CD14-positive monocyte (primary cell): ENCODE data around the gene CHRDL2. TPM values are rescaled to one million over a fixed set of nuclear protein-coding genes. Genes with fewer than 3 reads are reported as not detected.
A peak's percentile ranks its signal among the peaks of the same experiment; 100 is the strongest.

Experiments used
- DNase-seq, 3 donors: peaks; one replicate each; pipeline ENCODE4 v3.0.0-alpha.2; 2011 to 2022
- H2AFZ ChIP-seq: 2 replicates; pipeline ENCODE4 v1.6.0; 2012; ENCODE audit warnings: mild to moderate bottlenecking, low read depth, low read length, inconsistent platforms; ENCODE audit not compliant: insufficient read depth, poor library complexity, severe bottlenecking
- H3K27ac ChIP-seq, 2 donors: 1 replicate in 1 of 2; 2 replicates in 1 of 2; pipeline ENCODE4 v1.5.1; 2012 to 2013; ENCODE audit warnings: low read length in 2 of 2, control low read depth in 1 of 2, inconsistent platforms in 1 of 2, low read depth in 1 of 2, mild to moderate bottlenecking in 1 of 2
- H3K27me3 ChIP-seq, 2 donors: one replicate each; pipeline versions ENCODE4 v1.6.0 to v1.6.1; 2011 to 2013; ENCODE audit warnings: low read length in 2 of 2; ENCODE audit not compliant: control insufficient read depth in 2 of 2, insufficient read depth in 2 of 2
- H3K36me3 ChIP-seq, 2 donors: replicated peaks in 1 of 2; 1 replicate in 1 of 2; 2 replicates in 1 of 2; pipeline versions ENCODE4 v1.5.1 to v1.6.1; 2012 to 2013; ENCODE audit warnings: low read length in 2 of 2, control low read depth in 1 of 2, inconsistent platforms in 1 of 2, mild to moderate bottlenecking in 1 of 2; ENCODE audit not compliant: insufficient read depth in 2 of 2, control insufficient read depth in 1 of 2
- H3K4me1 ChIP-seq, 2 donors: 1 replicate in 1 of 2; 2 replicates in 1 of 2; pipeline versions ENCODE4 v1.5.1 to v1.6.1; 2012 to 2013; ENCODE audit warnings: low read length in 2 of 2, control low read depth in 1 of 2, inconsistent platforms in 1 of 2, mild to moderate bottlenecking in 1 of 2, moderate library complexity in 1 of 2; ENCODE audit not compliant: insufficient read depth in 2 of 2, control insufficient read depth in 1 of 2
- H3K4me2 ChIP-seq: replicated peaks from 2 replicates; pipeline ENCODE3; 2012; ENCODE audit warnings: low read length, moderate library complexity, mild to moderate bottlenecking; ENCODE audit not compliant: poor library complexity, severe bottlenecking; ENCODE audit errors: extremely low read depth
- H3K4me3 ChIP-seq, 3 experiments: fragments of 200-600 bp in 1 of 3; sonication (generic) in 1 of 3; replicated peaks in 1 of 3; 1 replicate in 2 of 3; 2 replicates in 1 of 3; pipeline ENCODE4 v1.5.1; 2011 to 2013; ENCODE audit warnings: low read length in 3 of 3, mild to moderate bottlenecking in 3 of 3, control low read depth in 2 of 3, low read depth in 2 of 3, inconsistent platforms in 1 of 3, moderate library complexity in 1 of 3
- H3K79me2 ChIP-seq: 2 replicates; pipeline ENCODE4 v1.6.0; 2012; ENCODE audit warnings: mild to moderate bottlenecking, control low read depth, inconsistent platforms, low read length, moderate library complexity; ENCODE audit not compliant: insufficient read depth
- H3K9ac ChIP-seq: 2 replicates; pipeline ENCODE4 v1.6.0; 2017; ENCODE audit warnings: low read length, mild to moderate bottlenecking; ENCODE audit not compliant: insufficient read depth, poor library complexity, severe bottlenecking
- H3K9me3 ChIP-seq, 2 donors: replicated peaks in 1 of 2; 1 replicate in 1 of 2; 2 replicates in 1 of 2; pipeline versions ENCODE4 v1.5.1 to v1.6.1; 2012 to 2013; ENCODE audit warnings: low read length in 2 of 2, control low read depth in 1 of 2; ENCODE audit not compliant: control insufficient read depth in 1 of 2, insufficient read depth in 1 of 2
- H4K20me1 ChIP-seq: 2 replicates; pipeline ENCODE4 v1.6.0; 2012; ENCODE audit warnings: mild to moderate bottlenecking, low read length, control low read depth, moderate library complexity; ENCODE audit not compliant: insufficient read depth
- H3K27ac Mint-ChIP-seq, 7 donors: one replicate each; pipeline ENCODE4 v1.8.0; 2020; ENCODE audit warnings: mild to moderate bottlenecking in 7 of 7, mixed read lengths in 7 of 7, moderate library complexity in 6 of 7, inconsistent platforms in 2 of 7
- H3K27me3 Mint-ChIP-seq, 3 donors: one replicate each; pipeline ENCODE4 v1.8.0; 2021 to 2022; ENCODE audit warnings: low read depth in 3 of 3, mild to moderate bottlenecking in 3 of 3, mixed read lengths in 3 of 3, moderate library complexity in 3 of 3, inconsistent platforms in 1 of 3
- H3K36me3 Mint-ChIP-seq, 2 donors: one replicate each; pipeline ENCODE4 v1.8.0; 2020; ENCODE audit warnings: mixed read lengths in 2 of 2, inconsistent platforms in 1 of 2, mild to moderate bottlenecking in 1 of 2
- H3K4me1 Mint-ChIP-seq: one replicate; pipeline ENCODE4 v1.8.0; 2020; ENCODE audit warnings: mild to moderate bottlenecking, mixed read lengths
- H3K4me3 Mint-ChIP-seq, 2 donors: one replicate each; pipeline ENCODE4 v1.8.0; 2020; ENCODE audit warnings: mild to moderate bottlenecking in 2 of 2, mixed read lengths in 2 of 2, moderate library complexity in 1 of 2
- H3K9me3 Mint-ChIP-seq, 7 donors: one replicate each; pipeline ENCODE4 v1.8.0; 2020 to 2022; ENCODE audit warnings: mixed read lengths in 7 of 7, mild to moderate bottlenecking in 6 of 7, moderate library complexity in 6 of 7, inconsistent platforms in 2 of 7
- WGBS: methylation state at CpG from one replicate; pipeline ENCODE4 v1.1.5; 2013; ENCODE audit warnings: missing lambda C conversion rate; ENCODE audit not compliant: insufficient coverage; 5-methylcytosine and 5-hydroxymethylcytosine counted together
- intact Hi-C, 2 donors: fragments of 100-400 bp; cut with micrococcal nuclease; formaldehyde crosslinking; loops; one replicate each; pipeline versions ENCODE4 v1.15.0 to v1.15.1; 2023
- polyA minus RNA-seq: library from RNA; depleted of rRNA, polyadenylated mRNA; stranded (reverse); fragments of >200 nt; gene quantifications from 2 replicates; pipeline ENCODE4 v1.2.3, GENCODE V29; 2012
- polyA plus RNA-seq, 3 donors: library from polyadenylated mRNA; depleted of rRNA in 1 of 3; unstranded in 2 of 3; stranded (reverse) in 1 of 3; fragments of 300-500 nt in 2 of 3; fragments of >200 nt in 1 of 3; fragmentation: Illumina TruSeq in 2 of 3; gene quantifications; 1 replicate in 2 of 3; 2 replicates in 1 of 3; pipeline ENCODE4 v1.2.3, GENCODE V29; 2012 to 2021
- total RNA-seq, 12 experiments: library from RNA in 1 of 12; stranded (reverse) in 1 of 12; fragments of 120-200 nt in 1 of 12; gene quantifications; one replicate each; pipeline ENCODE4 v1.2.4 and lab custom pipeline; 2013 to 2026; ENCODE audit warnings: mixed read lengths in 6 of 12, inconsistent platforms in 1 of 12
- TF ChIP-seq, protein P1 (sequence below): fragments of 200-600 bp; IDR thresholded peaks from one replicate; pipeline ENCODE4 v1.8.0; 2022; ENCODE audit warnings: antibody characterized with exemption, mild to moderate bottlenecking

Gene CHRDL2, protein sequence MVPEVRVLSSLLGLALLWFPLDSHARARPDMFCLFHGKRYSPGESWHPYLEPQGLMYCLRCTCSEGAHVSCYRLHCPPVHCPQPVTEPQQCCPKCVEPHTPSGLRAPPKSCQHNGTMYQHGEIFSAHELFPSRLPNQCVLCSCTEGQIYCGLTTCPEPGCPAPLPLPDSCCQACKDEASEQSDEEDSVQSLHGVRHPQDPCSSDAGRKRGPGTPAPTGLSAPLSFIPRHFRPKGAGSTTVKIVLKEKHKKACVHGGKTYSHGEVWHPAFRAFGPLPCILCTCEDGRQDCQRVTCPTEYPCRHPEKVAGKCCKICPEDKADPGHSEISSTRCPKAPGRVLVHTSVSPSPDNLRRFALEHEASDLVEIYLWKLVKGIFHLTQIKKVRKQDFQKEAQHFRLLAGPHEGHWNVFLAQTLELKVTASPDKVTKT
- not detected for total RNA-seq (2013)
- polyA plus RNA-seq: not detected
- polyA minus RNA-seq: not detected in 2 replicates
- total RNA-seq (lab: John Stamatoyannopoulos, UW): 0 to 0.90 (median 0) reads per million in 11 experiments

DNA sequence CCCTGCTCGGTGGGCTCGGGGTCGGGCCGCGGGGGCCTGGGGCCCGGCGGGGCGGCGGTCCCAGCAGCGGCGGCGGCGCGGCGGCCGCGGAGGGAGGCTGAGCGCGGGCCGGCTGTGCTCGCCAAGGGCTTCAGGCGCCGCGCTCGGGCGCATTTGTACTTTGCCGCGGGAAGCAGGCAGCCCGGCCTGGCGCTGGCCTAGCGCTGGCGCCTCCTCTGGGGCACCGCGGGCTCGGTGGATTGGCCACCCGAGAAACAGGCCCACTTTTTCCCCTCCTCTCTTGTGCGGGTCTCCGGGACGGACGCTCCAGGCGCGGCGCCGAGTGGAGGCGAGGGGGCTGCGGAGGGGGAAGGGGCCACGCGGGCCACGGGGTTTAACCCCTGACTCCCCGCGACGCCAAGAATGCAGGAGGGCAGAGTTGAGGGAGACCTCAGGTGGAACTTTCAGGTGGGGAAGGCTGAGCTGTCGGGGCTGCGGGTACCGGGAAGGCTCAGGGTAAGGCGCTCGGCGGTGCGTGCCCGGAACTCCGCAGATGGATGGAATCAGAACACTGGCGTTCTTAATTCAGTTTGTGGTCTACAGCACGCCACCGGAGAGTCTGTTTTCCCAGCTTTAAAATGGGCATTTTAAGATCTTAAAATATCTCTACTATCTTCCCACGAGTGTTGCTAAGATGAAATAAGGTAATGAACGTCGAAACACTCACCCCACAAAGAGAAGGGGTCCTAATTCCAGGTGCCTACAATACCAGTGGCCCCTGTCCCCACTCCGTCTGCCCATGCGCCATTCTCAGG is at the start of gene CHRDL2:
CHRDL2 (minus strand) TSS at position 126 of the 794 bp plus-strand sequence. CDS start 538 bp downstream, outside the sequence.
- H3K4me3 Mint-ChIP-seq: peak within 1 kb of the TSS in 1 of 2 donors; percentile 94
- H3K9ac ChIP-seq: no peak within 1 kb of the TSS
- peaks cover 49 to 69% (median 51%) of the 10 kb centered on the region in 3 donors for H3K27me3 Mint-ChIP-seq

More for the DNA sequence above, at the start of gene CHRDL2:
- WGBS: 5% methylated on average over 51 of the region's 69 CpGs
- no peak within 1 kb of the TSS for H3K4me3 ChIP-seq
- no peaks in the 10 kb centered on the region for H3K36me3 ChIP-seq
- H3K4me1 ChIP-seq: no peaks in the 10 kb centered on the region
- intact Hi-C loops: no loop called here
- H3K9me3 ChIP-seq: peaks cover 0 to 19% of the 10 kb centered on the region in 2 donors
- Mint-ChIP-seq H3K36me3 (peaks cover 0 to 3% of the 10 kb centered on the region in 2 donors), H3K4me1 (peaks cover 8% of the 10 kb centered on the region), H3K27ac (no peak within 1 kb of the TSS), H3K9me3 (peaks cover 0 to 16% (median 5%) of the 10 kb centered on the region in 7 donors)
- no peaks in the 10 kb centered on the region for H4K20me1 ChIP-seq
- H3K27ac ChIP-seq: no peak within 1 kb of the TSS
- H3K27me3 ChIP-seq: peaks cover 48 to 57% of the 10 kb centered on the region in 2 donors
- TF ChIP-seq, protein P1, sequence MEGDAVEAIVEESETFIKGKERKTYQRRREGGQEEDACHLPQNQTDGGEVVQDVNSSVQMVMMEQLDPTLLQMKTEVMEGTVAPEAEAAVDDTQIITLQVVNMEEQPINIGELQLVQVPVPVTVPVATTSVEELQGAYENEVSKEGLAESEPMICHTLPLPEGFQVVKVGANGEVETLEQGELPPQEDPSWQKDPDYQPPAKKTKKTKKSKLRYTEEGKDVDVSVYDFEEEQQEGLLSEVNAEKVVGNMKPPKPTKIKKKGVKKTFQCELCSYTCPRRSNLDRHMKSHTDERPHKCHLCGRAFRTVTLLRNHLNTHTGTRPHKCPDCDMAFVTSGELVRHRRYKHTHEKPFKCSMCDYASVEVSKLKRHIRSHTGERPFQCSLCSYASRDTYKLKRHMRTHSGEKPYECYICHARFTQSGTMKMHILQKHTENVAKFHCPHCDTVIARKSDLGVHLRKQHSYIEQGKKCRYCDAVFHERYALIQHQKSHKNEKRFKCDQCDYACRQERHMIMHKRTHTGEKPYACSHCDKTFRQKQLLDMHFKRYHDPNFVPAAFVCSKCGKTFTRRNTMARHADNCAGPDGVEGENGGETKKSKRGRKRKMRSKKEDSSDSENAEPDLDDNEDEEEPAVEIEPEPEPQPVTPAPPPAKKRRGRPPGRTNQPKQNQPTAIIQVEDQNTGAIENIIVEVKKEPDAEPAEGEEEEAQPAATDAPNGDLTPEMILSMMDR: no peak
- H3K79me2 ChIP-seq: no peaks in the 10 kb centered on the region
- no peak within 1 kb of the TSS for H3K4me2 ChIP-seq
- H2AFZ ChIP-seq: no peak within 1 kb of the TSS
- no peak for DNase-seq
